GM06990 (cell line): Measurements from ENCODE around the gene SLC39A7.

Experiments used
- DNase-seq: peaks from one replicate; pipeline ENCODE4 v3.0.0-alpha.2; 2011; ENCODE audit not compliant: insufficient read length; ENCODE audit errors: extremely low read depth
- H3K27me3 ChIP-seq: replicated peaks from 2 replicates; pipeline ENCODE4 v1.6.0; 2011; ENCODE audit warnings: low read length; ENCODE audit not compliant: control insufficient read depth, insufficient read depth
- H3K36me3 ChIP-seq: 2 replicates; pipeline ENCODE4 v1.5.1; 2011; ENCODE audit warnings: low read length; ENCODE audit not compliant: control insufficient read depth, insufficient read depth
- H3K4me3 ChIP-seq: replicated peaks from 2 replicates; pipeline ENCODE4 v1.5.1; 2011; ENCODE audit warnings: low read depth, mild to moderate bottlenecking, control low read depth, low read length
- CTCF ChIP-seq: IDR thresholded peaks from 2 replicates; pipeline ENCODE4 v1.5.1; 2011; ENCODE audit warnings: low read length, control low read depth, mild to moderate bottlenecking, inconsistent platforms; ENCODE audit not compliant: insufficient read depth, poor library complexity, severe bottlenecking

Gene SLC39A7

GRCh38 chr6:33213166-33213988 is 12.7 kb downstream of the SLC39A7 start:
- H3K4me3 ChIP-seq: no peak overlapping the region
- TF ChIP-seq CTCF: no peak
- peaks cover 4% of the 10 kb centered on the region for H3K36me3 ChIP-seq
- no peak for DNase-seq
- peaks cover 2% of the 10 kb centered on the region for H3K27me3 ChIP-seq

GRCh38 chr6:33213989-33214335 is 13.3 kb downstream of the SLC39A7 start:
- DNase-seq: no peak
- no peak for TF ChIP-seq CTCF
- no peak overlapping the region for H3K4me3 ChIP-seq
- peaks cover 4% of the 10 kb centered on the region for H3K36me3 ChIP-seq
- peaks cover 2% of the 10 kb centered on the region for H3K27me3 ChIP-seq

- Histone ChIP-seq H3K27me3 (peaks cover 2% of the 10 kb centered on the region), H3K4me3 (no peak overlapping the region), H3K36me3 (peaks cover 2% of the 10 kb centered on the region; the same call in 1 of the 2 replicates)
- DNase-seq: no peak
- TF ChIP-seq CTCF: no peak
Observed at GRCh38 chr6:33215271-33216116, 14.8 kb downstream of the SLC39A7 start.

GRCh38 chr6:33216117-33216649 is 15.5 kb downstream of the SLC39A7 start:
- H3K4me3 ChIP-seq: no peak overlapping the region
- no peak for DNase-seq
- no peak for TF ChIP-seq CTCF
- H3K36me3 ChIP-seq: peaks cover 2% of the 10 kb centered on the region; the same call in 1 of the 2 replicates
- peaks cover 2% of the 10 kb centered on the region for H3K27me3 ChIP-seq

- DNase-seq: no peak
- H3K4me3 ChIP-seq: no peak overlapping the region
- peaks cover 2% of the 10 kb centered on the region for H3K27me3 ChIP-seq
- no peaks in the 10 kb centered on the region for H3K36me3 ChIP-seq
- no peak for TF ChIP-seq CTCF
Observed at GRCh38 chr6:33217246-33217645, 16.6 kb downstream of the SLC39A7 start.
